GM20431 (cell line): ENCODE results near the gene C2CD4D.

Experiments used
- in situ Hi-C: fragments of 300-500 bp; cut with MseI, MboI; formaldehyde crosslinking; loops from one replicate; pipeline ENCODE4 v1.15.0; 2020; ENCODE audit warnings: low sequenced_read_pairs; ENCODE audit not compliant: unreplicated experiment

C2CD4D gene

DNA sequence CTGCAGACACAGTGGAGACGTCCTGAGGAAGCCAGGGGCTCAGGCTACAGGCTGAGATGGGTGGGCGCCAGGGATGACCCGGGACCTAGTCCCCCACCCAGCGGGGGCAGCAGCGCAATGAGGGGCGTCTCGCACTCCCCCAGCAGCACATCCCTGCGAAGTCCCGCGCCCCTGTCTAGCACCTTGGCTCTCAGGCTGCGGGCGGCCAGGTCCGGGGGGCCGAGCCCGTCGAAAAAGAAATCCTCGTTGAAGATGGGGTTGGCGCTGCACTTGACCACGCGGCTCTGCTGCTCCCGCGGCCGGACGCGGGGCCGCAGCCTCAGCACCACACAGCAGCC, 1.8 kb downstream of the C2CD4D start:
- in situ Hi-C loops, result no loop called here

DNA sequence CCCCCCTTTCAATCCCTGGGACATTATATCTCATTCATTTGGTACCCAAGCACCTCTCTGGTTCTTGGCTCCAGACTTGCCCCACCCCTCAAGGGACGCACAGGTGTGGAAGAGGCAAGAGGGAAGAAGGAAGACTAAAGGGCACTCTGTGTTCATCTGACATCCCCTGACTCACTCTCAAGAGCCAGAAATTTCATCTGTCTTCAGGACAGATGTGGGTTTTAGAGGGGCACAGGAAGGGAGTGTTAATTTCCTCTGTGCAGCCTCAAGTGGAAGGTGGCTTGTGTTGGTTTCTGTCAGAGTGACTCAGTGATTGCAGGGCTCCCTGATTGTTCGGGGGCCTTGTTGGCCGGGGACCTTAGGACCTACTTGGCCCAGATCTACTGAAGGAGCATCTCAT, 2.4 kb downstream of the C2CD4D start:
- in situ Hi-C loops, result no loop called here

- in situ Hi-C loops, result no loop called here
Measured at GRCh38 chr1:151835596-151835995, 4.0 kb downstream of the C2CD4D start.

GRCh38 chr1:151834239-151834638, 5.4 kb downstream of the C2CD4D start:
- in situ Hi-C loops, result no loop called here

DNA sequence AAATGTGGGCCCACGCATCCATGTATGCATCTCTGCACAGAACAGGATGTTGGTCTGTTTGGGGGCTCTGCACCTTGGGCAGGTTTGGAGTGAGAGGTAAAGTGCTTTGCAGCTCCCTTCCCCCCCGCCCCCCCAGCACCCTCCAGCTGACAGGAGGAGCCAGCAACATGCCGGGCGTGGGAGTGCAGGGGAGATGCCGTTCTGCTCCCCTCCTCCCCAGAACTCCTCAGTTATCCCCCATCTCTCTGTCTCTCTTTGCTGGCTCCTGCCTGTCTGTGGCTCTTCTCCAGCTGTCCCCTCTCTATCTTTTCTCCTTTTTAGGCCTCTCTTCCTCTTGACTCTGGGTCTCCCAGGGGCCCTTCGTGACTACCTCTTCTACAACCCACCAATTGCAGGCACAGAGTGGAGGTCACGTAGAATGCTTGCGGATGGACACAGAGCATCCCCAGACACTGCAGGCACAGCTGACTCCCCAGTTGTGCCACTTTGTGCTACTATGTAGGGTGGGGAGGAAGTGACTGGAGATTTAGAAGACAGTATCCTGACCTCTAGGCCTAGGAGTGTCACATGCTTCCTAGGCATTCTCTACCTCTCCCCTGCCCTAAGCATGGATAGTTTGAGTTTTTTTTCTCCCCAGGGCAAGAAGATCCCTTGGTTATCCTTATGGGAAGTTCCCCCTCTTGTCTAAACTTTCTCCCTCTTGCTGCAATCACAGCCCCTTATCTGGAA, 6.3 kb downstream of the C2CD4D start:
- in situ Hi-C loops, result no loop called here

GRCh38 chr1:151832318-151832980, 7.2 kb downstream of the C2CD4D start:
- in situ Hi-C loops, result no loop called here

DNA sequence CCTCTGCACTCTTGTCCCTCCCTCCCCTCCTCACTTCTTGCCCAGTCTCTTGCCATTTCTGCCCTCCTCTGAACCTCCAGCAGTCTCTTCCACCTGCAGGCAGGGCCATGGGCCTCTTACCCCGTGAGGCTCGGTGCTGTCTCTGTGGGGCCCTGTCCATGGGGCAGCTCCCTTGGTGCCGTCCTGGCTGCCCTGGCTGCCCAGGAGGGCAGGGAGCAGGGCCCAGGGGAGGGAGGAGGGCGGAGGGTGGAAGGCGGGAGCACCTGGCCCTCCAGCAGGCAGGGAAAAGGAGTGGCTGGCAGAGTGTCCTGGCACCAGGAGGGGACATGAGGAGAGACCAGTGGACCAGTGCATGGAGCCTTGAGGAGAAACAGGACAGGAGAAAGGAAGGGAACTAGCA, 8.0 kb downstream of the C2CD4D start, which contains the start of gene RORC:
Gene RORC, minus strand, starts transcription at position 198 of the 400 bp plus-strand sequence. Its CDS starts 38 bp downstream, at position 160.
- in situ Hi-C loops, result no loop called here

- in situ Hi-C loops, result no loop called here
Measured at GRCh38 chr1:151831256-151831591, 8.4 kb downstream of the C2CD4D start.

- in situ Hi-C loops, result no loop called here
Measured at GRCh38 chr1:151830055-151830454, 9.6 kb downstream of the C2CD4D start.

DNA sequence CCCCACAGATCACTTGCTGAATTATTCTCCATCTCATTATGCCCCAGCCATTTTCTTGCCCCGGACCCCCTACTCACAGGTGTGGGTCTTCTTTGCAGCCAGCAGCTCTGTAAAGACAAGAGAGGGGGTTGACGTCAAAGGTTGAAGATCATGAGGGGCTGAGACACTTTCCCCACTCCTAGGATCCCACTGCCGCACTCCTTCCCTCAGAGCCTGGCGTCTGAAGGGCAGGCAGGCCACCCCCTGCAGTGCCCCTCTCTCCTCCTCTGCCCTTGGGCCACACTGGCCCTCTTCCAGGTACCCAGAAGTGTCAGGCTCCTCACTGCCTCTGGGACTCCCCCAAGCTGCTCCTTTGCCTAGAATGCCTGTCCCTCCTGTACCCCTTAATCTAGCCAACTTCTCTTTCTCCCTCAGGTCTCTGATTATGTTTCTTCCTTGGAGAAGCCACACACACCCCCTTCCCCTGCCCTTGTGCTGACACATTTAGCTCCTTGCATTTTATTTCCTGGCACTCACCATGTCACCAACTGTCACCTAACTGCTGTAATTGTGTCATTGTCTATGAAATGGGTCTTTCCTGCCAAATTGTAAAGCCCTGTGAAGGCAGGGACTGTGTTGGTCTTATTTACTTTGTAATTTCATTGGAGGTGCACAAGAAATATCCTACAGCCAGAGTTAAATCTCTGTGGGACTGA, 10.1 kb downstream of the C2CD4D start:
- in situ Hi-C loops, result no loop called here

DNA sequence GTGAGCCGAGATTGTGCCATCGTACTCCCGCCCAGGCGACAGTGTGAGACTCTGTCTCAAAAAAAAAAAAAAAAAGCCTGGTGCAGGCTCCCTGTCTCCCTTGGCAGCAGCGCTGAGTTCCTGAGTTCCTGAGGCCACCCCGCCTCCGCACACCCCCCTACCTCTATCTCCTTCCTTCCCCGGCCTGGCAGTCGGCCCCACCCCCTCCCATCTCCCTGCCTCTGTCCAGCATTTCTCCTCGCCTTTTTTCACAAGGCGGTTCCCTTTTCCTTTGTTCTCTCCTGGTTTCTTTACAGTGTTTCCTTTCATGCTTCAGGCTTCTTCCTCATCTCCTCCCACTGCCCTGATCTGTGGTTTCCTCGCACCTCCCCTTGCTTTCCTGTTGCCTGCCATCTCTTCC, 10.7 kb downstream of the C2CD4D start:
- in situ Hi-C loops, result no loop called here

- in situ Hi-C loops, result no loop called here
Measured at GRCh38 chr1:151827853-151828252, 11.8 kb downstream of the C2CD4D start.

GRCh38 chr1:151825751-151826660, 13.6 kb downstream of the C2CD4D start:
- in situ Hi-C loops, result no loop called here

GRCh38 chr1:151825204-151825603, 14.4 kb downstream of the C2CD4D start:
- in situ Hi-C loops, result no loop called here

DNA sequence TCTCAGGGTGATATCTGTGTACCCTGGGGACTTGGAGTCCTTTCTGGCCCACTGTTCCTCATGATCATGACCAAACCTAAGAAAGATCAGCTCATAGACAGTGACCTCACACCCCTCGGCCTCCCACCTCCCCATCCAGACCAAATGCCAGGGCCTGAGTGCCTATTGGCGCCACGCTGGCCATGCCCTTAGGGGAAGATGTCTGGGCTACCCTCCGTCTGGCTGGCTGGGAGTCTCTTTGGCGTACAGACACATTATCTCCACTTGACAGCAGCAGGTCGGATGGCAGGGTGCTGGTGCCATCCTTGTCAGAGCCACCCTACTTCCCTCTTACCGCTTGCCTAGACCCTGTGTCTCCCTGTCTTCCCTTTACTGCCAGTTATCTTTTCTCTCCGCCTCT, 16.4 kb downstream of the C2CD4D start:
- in situ Hi-C loops, result no loop called here

DNA sequence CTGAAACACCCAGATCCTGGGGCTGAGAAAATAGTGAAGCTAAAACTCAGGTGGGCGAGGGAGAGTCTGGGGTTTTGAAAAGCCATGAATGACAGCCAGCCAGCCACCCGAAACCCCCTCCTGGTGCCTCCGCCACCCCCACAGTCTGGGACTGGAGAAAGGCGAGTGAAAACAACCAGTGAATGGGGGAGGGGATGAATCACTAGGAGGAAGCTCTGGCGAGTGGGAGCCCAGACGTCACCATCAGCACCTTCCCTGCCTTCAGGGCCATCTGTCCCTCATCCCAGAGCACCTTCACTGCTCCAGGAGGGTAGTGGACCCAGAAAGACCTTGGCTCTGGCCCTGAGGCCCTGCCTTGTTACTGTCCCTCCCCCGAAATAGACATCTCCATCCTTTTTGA, 17.2 kb downstream of the C2CD4D start:
- in situ Hi-C loops, result no loop called here

- in situ Hi-C loops, result no loop called here
Measured at GRCh38 chr1:151820940-151821339, 18.7 kb downstream of the C2CD4D start.

- in situ Hi-C loops, result no loop called here
Measured at GRCh38 chr1:151819976-151820623, 19.5 kb downstream of the C2CD4D start.

DNA sequence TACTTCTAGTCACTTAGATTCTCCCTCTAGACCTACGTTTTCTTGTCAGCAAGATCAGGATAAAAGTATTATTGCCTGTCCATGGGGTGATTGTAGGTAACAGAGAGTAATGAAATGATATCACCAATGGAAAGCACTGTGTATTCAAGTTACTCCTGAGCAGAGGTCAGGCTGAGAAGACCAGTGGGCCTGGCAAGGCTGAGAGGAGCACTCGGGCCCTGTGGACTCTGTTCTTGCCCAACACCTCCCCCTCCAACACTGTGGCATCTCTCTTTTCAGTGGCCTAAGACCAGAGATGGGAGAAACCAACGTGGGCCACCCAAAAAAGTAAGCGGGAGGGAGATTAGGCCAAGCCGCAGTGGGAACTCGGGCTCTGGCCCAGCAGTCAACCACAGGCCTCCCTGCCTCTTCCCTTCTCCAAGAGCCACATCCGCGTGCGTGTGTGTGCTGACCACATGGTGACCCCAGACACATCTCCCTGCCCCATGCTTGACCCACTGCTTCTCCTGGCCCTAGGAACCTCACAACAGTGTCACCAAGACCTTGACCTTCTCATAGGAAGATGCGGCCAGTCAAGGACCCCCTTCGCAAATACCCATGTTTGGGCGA, 20.3 kb downstream of the C2CD4D start:
- in situ Hi-C loops, result no loop called here

GRCh38 chr1:151817353-151817730, 22.3 kb downstream of the C2CD4D start:
- in situ Hi-C loops, result no loop called here
